Breast epithelium (tissue), 3 donors: ENCODE data around the gene TCFL5.

Source experiments
- POLR2A ChIP-seq: fragments of 450-650 bp; IDR thresholded peaks from one replicate; pipeline ENCODE4 v1.6.1; 2016; ENCODE audit warnings: antibody characterized with exemption, mild to moderate bottlenecking, moderate library complexity
- POLR2AphosphoS5 ChIP-seq, 3 donors: sonication (generic); formaldehyde crosslinking; IDR thresholded peaks; one replicate each; pipeline ENCODE4 v1.6.1; 2017; ENCODE audit warnings: antibody characterized with exemption in 3 of 3
- TF ChIP-seq, protein P1 (sequence below), 3 donors: fragments of 450-650 bp; IDR thresholded peaks; one replicate each; pipeline ENCODE4 v1.5.1; 2016 to 2017; ENCODE audit warnings: antibody characterized with exemption in 3 of 3, mild to moderate bottlenecking in 3 of 3, moderate library complexity in 3 of 3

DNA sequence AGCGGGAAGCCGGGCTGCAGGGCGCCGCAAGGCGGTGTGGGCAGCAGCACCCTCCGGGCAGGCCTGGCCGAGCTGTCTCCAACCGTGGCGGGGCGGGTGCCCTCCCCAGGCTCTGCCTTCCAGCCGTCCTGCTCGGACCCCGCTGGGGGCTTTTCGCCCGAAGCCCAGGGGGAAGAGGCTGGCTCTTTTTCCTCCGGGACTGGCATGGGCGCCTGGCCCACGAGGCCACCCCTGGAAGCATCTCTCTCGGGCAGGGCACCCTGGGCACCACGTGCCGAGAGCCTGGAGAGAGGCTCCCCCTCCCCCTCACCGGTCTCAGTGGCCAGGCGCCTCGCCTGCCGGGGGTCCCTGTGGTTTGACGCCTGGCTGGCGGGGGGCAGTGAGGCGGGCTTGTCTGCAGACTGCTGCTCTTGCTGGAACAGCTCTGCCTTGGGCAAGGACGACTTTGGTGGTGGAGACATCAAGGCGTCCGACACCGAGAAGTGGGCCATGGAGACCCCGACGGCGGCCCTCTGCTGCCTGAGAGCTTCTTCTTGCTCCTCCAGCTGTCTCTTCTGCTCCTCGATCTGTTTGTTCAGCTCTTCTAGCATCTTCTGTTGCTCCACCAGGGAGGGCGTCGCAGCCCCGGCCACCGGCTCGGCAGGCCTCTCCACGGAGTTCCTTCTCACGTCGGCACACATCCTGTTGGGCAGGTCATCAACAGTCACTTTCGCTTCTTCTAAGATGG, 19.5 kb upstream of the TCFL5 start:
- TF ChIP-seq POLR2A (no peak), POLR2AphosphoS5 (IDR thresholded peaks at IDR 0.05) (no peak)
- TF ChIP-seq, protein P1, sequence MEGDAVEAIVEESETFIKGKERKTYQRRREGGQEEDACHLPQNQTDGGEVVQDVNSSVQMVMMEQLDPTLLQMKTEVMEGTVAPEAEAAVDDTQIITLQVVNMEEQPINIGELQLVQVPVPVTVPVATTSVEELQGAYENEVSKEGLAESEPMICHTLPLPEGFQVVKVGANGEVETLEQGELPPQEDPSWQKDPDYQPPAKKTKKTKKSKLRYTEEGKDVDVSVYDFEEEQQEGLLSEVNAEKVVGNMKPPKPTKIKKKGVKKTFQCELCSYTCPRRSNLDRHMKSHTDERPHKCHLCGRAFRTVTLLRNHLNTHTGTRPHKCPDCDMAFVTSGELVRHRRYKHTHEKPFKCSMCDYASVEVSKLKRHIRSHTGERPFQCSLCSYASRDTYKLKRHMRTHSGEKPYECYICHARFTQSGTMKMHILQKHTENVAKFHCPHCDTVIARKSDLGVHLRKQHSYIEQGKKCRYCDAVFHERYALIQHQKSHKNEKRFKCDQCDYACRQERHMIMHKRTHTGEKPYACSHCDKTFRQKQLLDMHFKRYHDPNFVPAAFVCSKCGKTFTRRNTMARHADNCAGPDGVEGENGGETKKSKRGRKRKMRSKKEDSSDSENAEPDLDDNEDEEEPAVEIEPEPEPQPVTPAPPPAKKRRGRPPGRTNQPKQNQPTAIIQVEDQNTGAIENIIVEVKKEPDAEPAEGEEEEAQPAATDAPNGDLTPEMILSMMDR (IDR thresholded peaks at IDR 0.05), result no peak
